OCI-LY1 (cell line): Measurements from ENCODE around the gene TMEM130.

ENCODE experiments used
- H2AFZ ChIP-seq: fragments of 200-600 bp; sonication (generic), shearing (Covaris generic); 2 replicates; pipeline ENCODE4 v1.6.0; 2014; ENCODE audit warnings: antibody characterized with exemption, mild to moderate bottlenecking, low read length
- H3F3A ChIP-seq: fragments of 200-600 bp; sonication (generic), shearing (Covaris generic); 2 replicates; pipeline ENCODE4 v1.6.0; 2014; ENCODE audit warnings: mild to moderate bottlenecking, antibody characterized with exemption, low read length, moderate library complexity; ENCODE audit not compliant: insufficient read depth
- H3K27ac ChIP-seq: fragments of 200-600 bp; sonication (generic); 2 replicates; pipeline ENCODE4 v1.5.1; 2014; ENCODE audit warnings: low read length, mixed run types, mild to moderate bottlenecking, low read depth; ENCODE audit not compliant: poor library complexity, severe bottlenecking
- H3K27me3 ChIP-seq: fragments of 200-600 bp; sonication (generic); 2 replicates; pipeline ENCODE4 v1.6.0; 2014; ENCODE audit warnings: antibody characterized with exemption, mild to moderate bottlenecking, low read length, moderate library complexity; ENCODE audit not compliant: insufficient read depth
- H3K36me3 ChIP-seq: fragments of 200-600 bp; sonication (generic); 2 replicates; pipeline ENCODE4 v1.6.1; 2014; ENCODE audit warnings: mild to moderate bottlenecking, antibody characterized with exemption, low read length, moderate library complexity, mixed read lengths; ENCODE audit not compliant: insufficient read depth
- H3K4me1 ChIP-seq: fragments of 200-600 bp; sonication (generic); 2 replicates; pipeline ENCODE4 v1.5.1; 2014; ENCODE audit warnings: mild to moderate bottlenecking, low read length, moderate library complexity; ENCODE audit not compliant: insufficient read depth, severe bottlenecking
- H3K4me2 ChIP-seq: fragments of 200-600 bp; sonication (generic), shearing (Covaris generic); 2 replicates; pipeline ENCODE4 v1.6.1; 2014; ENCODE audit warnings: low read length
- H3K4me3 ChIP-seq: fragments of 200-600 bp; sonication (generic); 2 replicates; pipeline ENCODE4 v1.5.1; 2014; ENCODE audit warnings: low read length, low read depth, mild to moderate bottlenecking, mixed read lengths; ENCODE audit not compliant: poor library complexity, severe bottlenecking
- H3K79me2 ChIP-seq: fragments of 200-600 bp; shearing (Covaris generic); 2 replicates; pipeline ENCODE4 v1.6.1; 2016; ENCODE audit warnings: mixed run types, low read length, mixed read lengths; ENCODE audit not compliant: insufficient read depth
- H3K9ac ChIP-seq: fragments of 200-600 bp; sonication (generic), shearing (Covaris generic); 2 replicates; pipeline ENCODE4 v1.6.1; 2014; ENCODE audit warnings: mild to moderate bottlenecking, low read length, mixed read lengths
- H3K9me2 ChIP-seq: fragments of 200-600 bp; sonication (generic), shearing (Covaris generic); 2 replicates; pipeline ENCODE4 v1.6.1; 2014; ENCODE audit warnings: low read depth, mild to moderate bottlenecking, low read length, mixed read lengths
- H3K9me3 ChIP-seq: fragments of 200-600 bp; shearing (Covaris generic); 2 replicates; pipeline ENCODE4 v1.6.1; 2014; ENCODE audit warnings: low read length, mixed read lengths
- H4K20me1 ChIP-seq: fragments of 200-600 bp; sonication (generic), shearing (Covaris generic); 2 replicates; pipeline ENCODE4 v1.6.0; 2016; ENCODE audit warnings: mild to moderate bottlenecking, low read length; ENCODE audit not compliant: insufficient read depth
- EZH2 ChIP-seq: fragments of 200-600 bp; sonication (generic), shearing (Covaris generic); IDR thresholded peaks from 2 replicates; pipeline ENCODE4 v1.8.0; 2017; ENCODE audit warnings: borderline replicate concordance, mixed run types, mild to moderate bottlenecking, antibody characterized with exemption, low read length, moderate library complexity, mixed read lengths
- TF ChIP-seq, protein P1 (sequence below): fragments of 200-600 bp; sonication (generic), shearing (Covaris generic); IDR thresholded peaks from 2 replicates; pipeline ENCODE4 v1.5.1; 2017; ENCODE audit warnings: mild to moderate bottlenecking, antibody characterized with exemption, low read length, moderate library complexity, mixed read lengths

The TMEM130 gene

DNA sequence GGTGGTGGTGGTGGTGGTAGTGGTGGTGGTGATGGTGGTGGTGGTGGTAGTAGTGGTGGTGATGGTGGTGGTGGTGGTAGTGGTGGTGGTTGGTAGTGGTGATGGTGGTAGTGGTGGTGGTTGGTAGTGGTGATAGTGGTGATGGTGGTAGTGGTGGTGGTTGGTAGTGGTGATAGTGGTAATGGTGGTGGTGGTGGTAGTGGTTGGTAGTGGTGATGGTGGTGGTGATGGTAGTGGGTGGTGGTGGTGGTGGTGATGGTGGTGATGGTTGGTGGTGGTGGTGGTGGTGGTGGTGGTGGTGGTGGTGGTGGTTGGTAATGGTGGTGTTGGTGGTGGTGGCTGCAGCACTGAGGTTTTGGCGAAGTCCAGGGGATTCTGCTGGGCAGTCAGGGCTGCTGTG is 58.5 kb downstream of the TMEM130 start:
- peaks cover 9% of the 10 kb centered on the region; the same call in 1 of the 2 replicates for H3K27me3 ChIP-seq
- H3K36me3 ChIP-seq, result no peaks in the 10 kb centered on the region
- H3K79me2 ChIP-seq, result no peaks in the 10 kb centered on the region
- TF ChIP-seq EZH2, result no peak
- TF ChIP-seq, protein P1, sequence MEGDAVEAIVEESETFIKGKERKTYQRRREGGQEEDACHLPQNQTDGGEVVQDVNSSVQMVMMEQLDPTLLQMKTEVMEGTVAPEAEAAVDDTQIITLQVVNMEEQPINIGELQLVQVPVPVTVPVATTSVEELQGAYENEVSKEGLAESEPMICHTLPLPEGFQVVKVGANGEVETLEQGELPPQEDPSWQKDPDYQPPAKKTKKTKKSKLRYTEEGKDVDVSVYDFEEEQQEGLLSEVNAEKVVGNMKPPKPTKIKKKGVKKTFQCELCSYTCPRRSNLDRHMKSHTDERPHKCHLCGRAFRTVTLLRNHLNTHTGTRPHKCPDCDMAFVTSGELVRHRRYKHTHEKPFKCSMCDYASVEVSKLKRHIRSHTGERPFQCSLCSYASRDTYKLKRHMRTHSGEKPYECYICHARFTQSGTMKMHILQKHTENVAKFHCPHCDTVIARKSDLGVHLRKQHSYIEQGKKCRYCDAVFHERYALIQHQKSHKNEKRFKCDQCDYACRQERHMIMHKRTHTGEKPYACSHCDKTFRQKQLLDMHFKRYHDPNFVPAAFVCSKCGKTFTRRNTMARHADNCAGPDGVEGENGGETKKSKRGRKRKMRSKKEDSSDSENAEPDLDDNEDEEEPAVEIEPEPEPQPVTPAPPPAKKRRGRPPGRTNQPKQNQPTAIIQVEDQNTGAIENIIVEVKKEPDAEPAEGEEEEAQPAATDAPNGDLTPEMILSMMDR, result no peak
- no peaks in the 10 kb centered on the region for H3F3A ChIP-seq
- H3K27ac ChIP-seq, result no peak overlapping the region
- H3K9me3 ChIP-seq, result no peaks in the 10 kb centered on the region
- H3K4me1 ChIP-seq, result no peaks in the 10 kb centered on the region
- no peak overlapping the region for H3K4me3 ChIP-seq
- no peaks in the 10 kb centered on the region for H3K9me2 ChIP-seq
- no peak overlapping the region for H2AFZ ChIP-seq
- H3K9ac ChIP-seq, result no peak overlapping the region
- no peak overlapping the region for H3K4me2 ChIP-seq
- H4K20me1 ChIP-seq, result no peaks in the 10 kb centered on the region

- Histone ChIP-seq H3K9ac (no peak overlapping the region), H3K79me2 (no peaks in the 10 kb centered on the region), H3K36me3 (no peaks in the 10 kb centered on the region), H3K4me1 (no peaks in the 10 kb centered on the region), H3K27ac (no peak overlapping the region), H3K27me3 (peaks cover 12% of the 10 kb centered on the region; the same call in 1 of the 2 replicates), H3K4me2 (no peak overlapping the region), H3F3A (no peaks in the 10 kb centered on the region), H4K20me1 (no peaks in the 10 kb centered on the region), H2AFZ (no peak overlapping the region), H3K4me3 (no peak overlapping the region), H3K9me3 (no peaks in the 10 kb centered on the region), H3K9me2 (no peaks in the 10 kb centered on the region)
- TF ChIP-seq, protein P1, result no peak
- no peak for TF ChIP-seq EZH2
Observed at GRCh38 chr7:98810153-98810802, 59.5 kb downstream of the TMEM130 start.

DNA sequence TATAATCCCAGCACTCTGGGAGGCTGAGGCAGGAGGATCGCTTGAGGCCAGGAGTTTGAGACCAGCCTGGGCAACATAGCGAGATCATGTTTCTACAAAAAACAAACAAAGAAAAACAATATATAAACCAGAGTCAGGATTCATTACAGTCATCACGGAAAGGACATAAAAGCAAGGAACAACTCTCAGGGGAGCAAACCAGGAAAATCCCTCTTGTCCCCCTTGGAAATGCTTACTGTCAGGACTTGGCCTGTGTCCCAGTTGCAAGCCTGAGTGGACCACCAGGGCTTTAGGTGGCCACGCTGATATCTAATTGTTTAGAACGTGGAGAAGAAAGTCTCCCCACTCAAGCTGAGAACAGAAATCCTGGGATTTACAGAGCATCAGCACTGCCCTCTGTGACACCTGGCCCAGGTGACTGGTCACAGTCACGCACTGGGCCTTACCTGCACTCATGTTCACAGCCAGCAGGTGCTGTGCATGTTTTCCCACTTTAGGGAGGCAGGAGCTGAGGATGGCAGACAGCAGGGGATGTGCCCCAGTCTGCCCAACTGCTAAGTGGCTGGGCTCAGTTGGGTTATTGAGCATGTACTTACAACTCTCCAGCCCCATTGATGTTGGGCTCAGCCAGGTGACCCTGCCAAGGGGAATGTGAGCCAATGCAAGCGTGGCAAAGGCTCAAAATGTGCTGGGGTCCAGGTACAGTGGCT is 60.9 kb downstream of the TMEM130 start:
- no peak overlapping the region for H3K27ac ChIP-seq
- TF ChIP-seq, protein P1, result no peak
- no peak for TF ChIP-seq EZH2
- no peak overlapping the region for H3K9ac ChIP-seq
- no peaks in the 10 kb centered on the region for H3K4me1 ChIP-seq
- H3K4me2 ChIP-seq, result no peak overlapping the region
- H3F3A ChIP-seq, result no peaks in the 10 kb centered on the region
- no peak overlapping the region for H2AFZ ChIP-seq
- H3K27me3 ChIP-seq, result peaks cover 10% of the 10 kb centered on the region; the same call in 1 of the 2 replicates
- no peaks in the 10 kb centered on the region for H3K79me2 ChIP-seq
- H3K9me2 ChIP-seq, result no peaks in the 10 kb centered on the region
- no peaks in the 10 kb centered on the region for H3K36me3 ChIP-seq
- H3K9me3 ChIP-seq, result no peaks in the 10 kb centered on the region
- H3K4me3 ChIP-seq, result no peak overlapping the region
- H4K20me1 ChIP-seq, result no peaks in the 10 kb centered on the region
